ENCODE data around the gene SRRT. TPM values are rescaled to one million over a fixed set of nuclear protein-coding genes. Genes with fewer than 3 reads are reported as not detected.
"Not testable (repeated sequence)": the region's sequence is repeated elsewhere in the genome, so short reads cannot be mapped to it uniquely, and the experiment has no call there.

Gene SRRT
- total RNA-seq, 4 donors from 2014 or later: 35.0 to 47.3 (median 39.8) TPM

- intact Hi-C loops (cut with DNase I; ENCODE audit: low total_unique reads): no loop called here
Observed at GRCh38 chr7:100929808-100930174, 54.9 kb downstream of the SRRT start.

GRCh38 chr7:100933734-100934133 lies 58.8 kb downstream of the SRRT start:
- DNase-seq: no peak
- Histone ChIP-seq H3K27ac (no peak overlapping the region), H3K4me3 (no peak overlapping the region), H3K36me3 (no peaks in the 10 kb centered on the region), H3K9me3 (no peaks in the 10 kb centered on the region), H3K27me3 (no peaks in the 10 kb centered on the region), H3K4me1 (no peaks in the 10 kb centered on the region)
- intact Hi-C loops (cut with DNase I; ENCODE audit: low total_unique reads) (no loop called here), in situ Hi-C loops (cut with MboI; ENCODE audit: low sequenced_read_pairs in 4 of 4) (no loop called here)
- no peak for ATAC-seq
- TF ChIP-seq CTCF (IDR thresholded peaks at IDR 0.05 in 4 of 5, conservative IDR thresholded peaks at IDR 0.05 in 1 of 5) (no peak), POLR2A (IDR thresholded peaks at IDR 0.05) (no peak)

More at GRCh38 chr7:100929808-100930174, 54.9 kb downstream of the SRRT start:
- no peak for TF ChIP-seq POLR2A (IDR thresholded peaks at IDR 0.05)
- no peaks in the 10 kb centered on the region for H3K36me3 ChIP-seq
- in situ Hi-C loops (cut with MboI; ENCODE audit: low sequenced_read_pairs in 4 of 4): no loop called here
- H3K4me3 ChIP-seq: no peak overlapping the region
- H3K27ac ChIP-seq: no peak overlapping the region
- H3K4me1 ChIP-seq: no peaks in the 10 kb centered on the region
- no peaks in the 10 kb centered on the region for H3K9me3 ChIP-seq
- DNase-seq (no peak), ATAC-seq (no peak)
- H3K27me3 ChIP-seq: no peaks in the 10 kb centered on the region

GRCh38 chr7:100935381-100935780 lies 60.5 kb downstream of the SRRT start:
- H3K27ac ChIP-seq; H3K4me3 ChIP-seq; DNase-seq; H3K4me1 ChIP-seq; H3K9me3 ChIP-seq; H3K36me3 ChIP-seq; ATAC-seq; in situ Hi-C loops (cut with MboI; ENCODE audit: low sequenced_read_pairs in 4 of 4); intact Hi-C loops (cut with DNase I; ENCODE audit: low total_unique reads); H3K27me3 ChIP-seq: not testable (repeated sequence)

- intact Hi-C loops (cut with DNase I; ENCODE audit: low total_unique reads); H3K36me3 ChIP-seq; DNase-seq; H3K9me3 ChIP-seq; H3K4me3 ChIP-seq; H3K4me1 ChIP-seq; in situ Hi-C loops (cut with MboI; ENCODE audit: low sequenced_read_pairs in 4 of 4); H3K27me3 ChIP-seq; H3K27ac ChIP-seq; ATAC-seq: not testable (repeated sequence)
Observed at GRCh38 chr7:100936167-100936566, 61.3 kb downstream of the SRRT start.

Small RNA genes within 50 kb of the gene (microRNA-seq; reads per million reads assigned to microRNA genes)
- 0 reads per million in 2 donors for gene MIR6875 (ENCODE audit: borderline replicate concordance in 2 of 2)

Other genes starting within 250 kb of the SRRT start
- gene TFR2, start 233.6 kb upstream of the SRRT start, total RNA-seq: 1 to 10 TPM in 2 of 4 donors, not detected in 2; 1.0 to 1.3 TPM
- not detected for gene ACTL6B, start 218.7 kb upstream of the SRRT start, total RNA-seq
- gene GNB2, start 201.4 kb upstream of the SRRT start, total RNA-seq: 100 to 1,000 TPM; 108 to 163 (median 129) TPM
- 10 to 100 TPM; 16.4 to 21.1 (median 16.6) TPM for gene GIGYF1, start 180.9 kb upstream of the SRRT start, total RNA-seq
- gene POP7, start 169.0 kb upstream of the SRRT start, total RNA-seq: 10 to 100 TPM; 39.8 to 76.3 (median 63.0) TPM
- gene EPO, start 154.6 kb upstream of the SRRT start, total RNA-seq: not detected
- gene ZAN, start 141.5 kb upstream of the SRRT start, total RNA-seq: not detected
- 10 to 100 TPM in 3 of 4 donors, 1 to 10 TPM in 1; 6.3 to 16.2 (median 12.3) TPM for gene EPHB4, start 47.6 kb upstream of the SRRT start, total RNA-seq
- gene SLC12A9, start 22.4 kb upstream of the SRRT start, total RNA-seq: 1 to 10 TPM; 2.5 to 4.3 (median 3.8) TPM
- 1 to 10 TPM; 4.6 to 9.1 (median 7.3) TPM for gene TRIP6, start 7.7 kb upstream of the SRRT start, total RNA-seq
- gene UFSP1, start 14.6 kb downstream of the SRRT start, total RNA-seq: 1 to 10 TPM; 2.0 to 7.1 (median 4.0) TPM
- gene ACHE, start 20.8 kb downstream of the SRRT start, total RNA-seq: 10 to 100 TPM in 2 of 4 donors, 1 to 10 TPM in 2; 6.5 to 59.5 (median 11.4) TPM
- gene MUC3A, start 74.4 kb downstream of the SRRT start, total RNA-seq: under 1 TPM in 3 of 4 donors, not detected in 1; 0.04 to 0.71 (median 0.32) TPM
- gene MUC12, start 94.5 kb downstream of the SRRT start, total RNA-seq: 1 to 10 TPM in 1 of 4 donors, not detected in 3; 1.4 TPM
- gene MUC17, start 145.0 kb downstream of the SRRT start, total RNA-seq: under 1 TPM in 1 of 4 donors, not detected in 3; 0.05 TPM
- 10 to 100 TPM in 1 of 4 donors, 1 to 10 TPM in 3; 4.2 to 11.4 (median 6.9) TPM for gene TRIM56, start 210.4 kb downstream of the SRRT start, total RNA-seq

All from gastrocnemius medialis (tissue), 4 donors.